ENCODE data around the gene RXRA.

DNA sequence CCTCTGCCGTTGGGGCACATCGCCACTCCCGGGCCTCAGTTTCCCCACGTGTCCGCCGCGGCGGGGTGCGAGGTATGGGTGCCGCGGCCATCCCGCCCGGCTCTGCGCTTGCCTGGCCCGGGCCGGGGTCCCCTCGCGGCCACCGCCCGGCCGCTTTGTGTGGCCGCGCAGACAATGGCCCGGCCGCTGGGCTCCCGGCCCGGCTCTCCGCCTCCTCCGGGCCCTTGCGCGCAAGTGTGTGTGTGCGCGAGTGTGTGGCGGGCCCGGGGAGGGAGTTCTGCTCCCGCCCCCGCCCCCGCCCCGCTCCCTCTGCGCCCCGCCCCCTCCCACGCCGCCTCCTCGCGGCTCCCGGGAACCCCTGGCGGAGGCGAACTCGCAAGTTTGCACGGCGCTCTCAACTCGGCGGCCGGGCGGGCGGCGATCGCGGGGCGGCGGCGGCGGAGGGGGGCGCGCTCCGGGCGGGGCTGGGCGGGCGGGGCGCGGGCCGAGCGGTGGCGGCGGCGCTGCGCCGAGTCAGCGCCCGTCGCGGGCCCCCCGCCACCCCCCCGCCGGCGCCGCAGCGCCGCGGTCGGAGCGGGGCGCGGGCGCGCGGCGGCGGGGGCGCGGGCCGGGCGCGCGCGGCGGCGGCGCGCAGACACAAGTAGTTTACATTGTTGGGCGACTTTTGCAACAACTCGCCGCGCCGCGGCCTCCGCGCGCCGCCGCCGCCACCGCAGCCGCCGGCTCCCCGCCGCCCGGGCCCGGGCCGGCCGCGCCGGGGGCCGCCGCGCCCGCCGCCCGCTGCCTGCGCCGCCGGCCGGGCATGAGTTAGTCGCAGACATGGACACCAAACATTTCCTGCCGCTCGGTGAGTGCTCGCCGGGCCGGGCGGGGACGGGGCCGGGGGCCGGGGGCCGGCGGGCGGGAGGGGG lies at the start of gene RXRA:
- TF ChIP-seq POLR2A (IDR thresholded peaks at IDR 0.05): peak in 3 of 4 donors; percentile 84 to 92 (median 87)
- peak in 2 of 6 experiments; percentile 17 to 22 for TF ChIP-seq CTCF (IDR thresholded peaks at IDR 0.05)

All from upper lobe of left lung (tissue), 4 donors.